HuH-7.5 (cell line): Measurements from ENCODE around the gene CLASRP.

Experiments used
- DNase-seq: peaks from one replicate; pipeline ENCODE4 v3.0.0; 2011; ENCODE audit warnings: low spot score

Gene CLASRP

GRCh38 chr19:45059258-45059965 lies 20.6 kb downstream of the CLASRP start:
- DNase-seq, result peak; percentile 93

DNA sequence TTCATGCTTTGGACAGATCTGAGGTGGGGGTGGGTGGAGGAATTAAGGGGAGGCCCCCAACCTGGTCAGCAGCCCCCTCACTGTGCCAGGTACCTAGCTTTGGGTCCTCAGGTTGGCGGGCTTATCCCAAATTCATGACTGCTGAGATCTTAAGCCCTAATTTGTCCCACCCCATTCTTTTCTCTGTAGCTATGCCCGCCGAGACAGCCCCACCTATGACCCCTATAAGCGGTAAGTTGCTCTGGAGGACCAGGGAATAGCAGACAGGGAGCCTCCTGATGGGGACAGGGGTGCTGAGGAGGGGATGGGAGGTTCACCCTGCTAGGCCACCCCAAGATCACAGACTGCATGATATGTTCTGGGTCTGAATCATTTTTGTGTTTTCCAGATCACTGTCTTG lies 23.1 kb downstream of the CLASRP start:
- DNase-seq, result no peak

GRCh38 chr19:45063851-45064801 lies 25.3 kb downstream of the CLASRP start:
- no peak for DNase-seq

GRCh38 chr19:45066921-45067661 lies 28.2 kb downstream of the CLASRP start:
- no peak for DNase-seq

GRCh38 chr19:45068041-45068440 lies 29.2 kb downstream of the CLASRP start:
- DNase-seq, result no peak

GRCh38 chr19:45069056-45069455 lies 30.2 kb downstream of the CLASRP start:
- peak; percentile 66 for DNase-seq

DNA sequence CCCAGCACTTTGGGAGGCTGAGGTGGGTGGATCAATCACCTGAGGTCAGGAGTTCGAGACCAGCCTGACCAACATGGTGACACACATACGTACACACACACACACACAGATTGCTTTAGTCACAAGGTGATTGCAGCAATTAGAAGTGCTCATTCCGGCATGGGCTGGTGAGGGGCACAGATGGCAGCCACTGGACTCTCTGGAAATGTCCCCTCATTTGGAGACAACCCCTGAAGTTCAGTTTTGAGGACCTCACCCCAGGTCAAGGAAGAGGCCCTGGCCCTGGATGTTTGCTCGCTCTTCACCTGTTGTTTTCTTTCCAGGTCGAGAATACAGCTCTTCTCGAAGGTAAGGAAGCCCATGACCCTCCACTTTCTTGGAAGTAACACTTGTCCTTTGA lies 31.4 kb downstream of the CLASRP start:
- DNase-seq, result no peak

- no peak for DNase-seq
Observed at GRCh38 chr19:45070861-45071544, 32.2 kb downstream of the CLASRP start.

GRCh38 chr19:45071545-45071938 lies 32.7 kb downstream of the CLASRP start:
- no peak for DNase-seq

- DNase-seq, result no peak
Observed at GRCh38 chr19:45071969-45072790, 33.3 kb downstream of the CLASRP start.

DNA sequence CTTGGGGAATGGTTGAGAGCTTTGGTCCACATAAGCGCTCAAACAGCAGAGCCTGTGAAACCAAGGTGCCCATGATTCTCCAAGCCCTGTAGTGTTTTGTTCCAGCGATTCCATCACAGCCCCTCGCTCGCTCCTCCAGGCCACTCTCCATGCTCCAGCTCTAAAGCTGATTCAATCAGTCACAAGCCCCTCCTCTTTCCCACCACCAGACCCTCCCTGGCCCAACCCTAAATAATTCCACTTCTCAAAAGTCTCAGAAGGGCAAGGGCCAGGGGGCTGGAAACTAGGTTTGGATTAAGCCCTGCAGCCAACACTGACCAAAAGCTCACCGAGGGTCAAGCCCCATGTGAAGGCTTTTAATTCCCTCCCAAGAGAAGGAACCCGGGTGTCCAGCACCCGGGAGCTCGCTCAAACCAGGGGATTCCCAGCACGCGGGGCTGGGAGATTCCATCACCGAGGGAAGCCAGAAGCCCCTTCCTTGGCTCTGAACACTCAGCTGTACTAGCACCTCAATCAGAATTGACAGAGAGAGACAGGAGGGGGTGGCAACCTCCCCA lies 36.0 kb downstream of the CLASRP start:
- no peak for DNase-seq

DNA sequence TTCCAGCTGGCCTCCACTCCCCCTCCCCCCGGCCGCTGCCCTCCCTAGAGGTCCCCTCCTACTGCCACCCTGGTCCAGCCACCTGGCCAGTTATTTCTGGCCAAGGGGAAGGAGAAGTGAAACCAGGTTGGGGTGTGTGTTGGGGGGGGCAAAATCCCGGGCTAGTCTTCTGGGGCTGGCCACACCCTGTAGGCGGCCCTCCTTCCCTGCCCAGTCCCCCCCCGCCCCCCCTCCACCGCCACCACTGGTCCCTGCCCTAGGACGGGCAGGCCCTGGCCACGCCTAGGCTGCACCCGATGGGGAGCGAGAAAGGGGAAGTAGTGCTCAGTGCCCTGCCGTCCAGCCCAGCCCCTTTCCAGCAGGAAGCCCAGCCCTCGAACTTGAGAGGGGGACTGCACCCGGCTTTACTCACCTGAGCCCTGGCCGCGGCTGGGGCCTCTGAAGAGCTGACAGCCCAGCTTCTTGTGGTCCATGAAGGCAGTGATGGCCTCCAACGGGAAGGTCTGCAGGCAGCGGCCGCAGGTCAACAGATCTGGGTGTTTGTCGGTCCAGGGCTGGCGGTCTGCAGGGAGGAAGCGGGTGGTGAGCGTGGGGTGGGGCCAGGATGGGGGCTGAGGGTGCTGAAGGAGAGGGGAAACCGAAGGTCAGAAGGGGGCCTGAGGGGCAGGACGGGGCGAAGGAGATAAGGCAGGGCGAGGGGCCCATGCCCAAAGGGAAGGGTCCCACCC lies 36.6 kb downstream of the CLASRP start:
- peak; percentile 88 for DNase-seq

DNA sequence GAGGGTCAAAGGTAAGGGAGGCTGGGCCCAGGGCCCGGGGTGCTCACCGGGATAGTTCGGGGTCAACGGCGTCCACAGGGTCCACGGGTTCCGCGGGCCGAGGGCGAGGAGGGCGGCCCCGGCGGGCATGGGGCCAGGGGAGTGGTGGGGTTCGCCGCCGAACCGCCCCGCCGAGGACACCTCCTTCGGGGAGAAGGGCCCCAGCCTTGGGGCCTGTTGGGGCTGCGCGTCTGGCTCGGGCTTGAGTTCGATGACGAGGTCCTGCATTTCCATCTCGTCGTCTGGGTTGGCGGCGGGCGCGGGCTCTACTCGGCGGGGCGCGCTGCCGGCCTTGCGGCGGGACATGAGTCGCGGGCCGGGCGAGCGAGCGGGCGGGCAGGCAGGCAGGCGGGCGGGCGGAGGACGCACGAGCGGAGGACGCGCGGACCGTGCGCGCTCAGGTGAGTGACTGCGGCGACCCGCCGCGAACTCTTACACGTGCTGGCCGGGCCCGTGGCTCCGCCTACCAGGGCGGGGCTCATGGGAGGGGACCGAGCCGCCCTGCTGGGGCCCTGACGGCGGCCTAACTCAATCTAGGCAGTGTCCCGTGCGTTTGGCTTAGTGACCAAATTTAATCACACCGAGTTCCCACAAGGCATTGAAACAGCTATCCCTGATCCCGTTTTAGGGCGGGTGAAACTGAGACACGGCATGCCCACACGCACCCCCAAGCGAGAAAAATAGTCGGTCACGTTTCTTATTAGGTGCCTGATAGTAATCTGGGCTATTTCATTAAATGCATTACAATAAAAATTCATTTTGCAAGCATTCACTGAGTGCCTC lies 37.4 kb downstream of the CLASRP start, which contains the start of gene ZNF296:
Gene ZNF296 (minus strand): TSS at position 450 of the 822 bp plus-strand sequence. CDS start 105 bp downstream, at position 345.
- DNase-seq, result peak; percentile 96

- no peak for DNase-seq
Observed at GRCh38 chr19:45076851-45077730, 38.2 kb downstream of the CLASRP start.

DNA sequence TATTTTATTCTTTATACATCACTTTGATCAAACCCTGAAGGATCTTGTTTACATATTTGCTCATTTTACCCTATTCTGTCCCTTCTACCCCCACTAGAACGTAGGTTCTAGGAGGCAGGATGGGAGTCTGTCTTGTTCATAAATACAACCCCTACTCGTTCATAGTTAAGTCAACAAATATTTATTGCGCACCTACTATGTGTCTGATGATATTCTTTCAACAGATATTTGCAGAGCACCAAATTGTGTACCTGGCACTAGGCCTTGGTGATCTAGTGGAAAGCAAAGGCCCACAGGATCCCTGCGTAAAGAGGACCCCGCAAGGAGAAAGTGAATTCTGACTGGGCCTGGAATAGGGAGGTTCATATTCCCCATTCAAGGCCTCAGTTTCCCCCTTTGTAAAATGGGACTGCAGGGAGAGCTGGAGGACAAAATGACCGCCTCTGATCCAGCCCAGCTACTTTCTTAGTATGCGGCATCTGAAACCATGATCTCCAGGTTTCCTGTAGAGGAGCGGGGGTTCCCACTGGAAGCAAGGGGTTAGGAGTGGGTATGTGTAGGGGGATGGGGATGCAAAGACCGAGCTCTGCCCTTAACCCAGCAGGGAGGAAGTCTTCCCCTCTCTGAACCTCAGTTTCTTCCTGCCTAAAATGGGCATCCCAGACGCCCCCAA lies 39.7 kb downstream of the CLASRP start:
- DNase-seq, result no peak

GRCh38 chr19:45079063-45079910 lies 40.4 kb downstream of the CLASRP start, which contains the start of gene GEMIN7:
GEMIN7 (plus strand) TSS chr19:45079260; CDS start chr19:45090115, 10,855 bp downstream.
- peak; percentile 88 for DNase-seq
